ENCODE data around the gene IFI30.
A peak's percentile ranks its signal among the peaks of the same experiment; 100 is the strongest.
"Not testable (repeated sequence)": the region's sequence is repeated elsewhere in the genome, so short reads cannot be mapped to it uniquely, and the experiment has no call there.

The IFI30 gene

GRCh38 chr19:18152817-18153555 lies 20.6 kb upstream of the IFI30 start, which contains the start of gene PIK3R2:
Gene PIK3R2 (plus strand): TSS chr19:18153163. CDS start chr19:18155880, 2,717 bp downstream.
- peak; percentile 96 for DNase-seq

- DNase-seq = no peak
These were observed 20.0 kb upstream of the IFI30 start for GRCh38 chr19:18153556-18154134.

GRCh38 chr19:18155095-18156087 lies 18.2 kb upstream of the IFI30 start:
- no peak for DNase-seq

- no peak for DNase-seq
These were observed 17.3 kb upstream of the IFI30 start for GRCh38 chr19:18156268-18156667.

GRCh38 chr19:18156841-18157464 lies 16.7 kb upstream of the IFI30 start:
- DNase-seq = peak; percentile 80

GRCh38 chr19:18157465-18158063 lies 16.0 kb upstream of the IFI30 start:
- DNase-seq = peak; percentile 52

GRCh38 chr19:18158467-18158866 lies 15.1 kb upstream of the IFI30 start:
- no peak for DNase-seq

GRCh38 chr19:18159059-18159616 lies 14.5 kb upstream of the IFI30 start:
- DNase-seq = not testable (repeated sequence)

- DNase-seq = no peak
These were observed 13.8 kb upstream of the IFI30 start for GRCh38 chr19:18159810-18160209.

GRCh38 chr19:18160493-18160970 lies 13.1 kb upstream of the IFI30 start:
- no peak for DNase-seq

- DNase-seq = no peak
These were observed 12.5 kb upstream of the IFI30 start for GRCh38 chr19:18160971-18161635.

GRCh38 chr19:18161636-18162002 lies 12.0 kb upstream of the IFI30 start:
- no peak for DNase-seq

GRCh38 chr19:18164072-18164471 lies 9.5 kb upstream of the IFI30 start:
- no peak for DNase-seq

- DNase-seq = no peak
These were observed 7.6 kb upstream of the IFI30 start for GRCh38 chr19:18165794-18166544.

GRCh38 chr19:18167011-18167410 lies 6.6 kb upstream of the IFI30 start:
- DNase-seq = no peak

GRCh38 chr19:18167975-18168645 lies 5.5 kb upstream of the IFI30 start:
- DNase-seq = no peak

GRCh38 chr19:18168673-18169381 lies 4.8 kb upstream of the IFI30 start:
- no peak for DNase-seq

- no peak for DNase-seq
These were observed 2.8 kb upstream of the IFI30 start for GRCh38 chr19:18170714-18171255.

Measured in NCI-H2081 treated with DMSO at 0.1 percent for 48 hours (cell line).